Mesendoderm (in vitro differentiated cells): ENCODE data around the gene BEST3.
"Not testable (repeated sequence)": the region's sequence is repeated elsewhere in the genome, so short reads cannot be mapped to it uniquely, and the experiment has no call there.

ENCODE experiments used
- DNase-seq: peaks from one replicate; pipeline ENCODE4 v3.0.0; 2013
- H2AK5ac ChIP-seq: 2 replicates; pipeline ENCODE4 v1.6.1; 2013; ENCODE audit warnings: low read length, inconsistent platforms
- H2BK120ac ChIP-seq: 2 replicates; pipeline ENCODE4 v1.6.1; 2013; ENCODE audit warnings: low read depth, mild to moderate bottlenecking, low read length, moderate library complexity, mixed read lengths
- H2BK15ac ChIP-seq: replicated peaks from 2 replicates; pipeline ENCODE4 v1.6.1; 2013; ENCODE audit warnings: low read depth, mild to moderate bottlenecking, moderate library complexity
- H2BK5ac ChIP-seq: 2 replicates; pipeline ENCODE4 v1.6.1; 2013; ENCODE audit warnings: low read length, inconsistent platforms
- H3K18ac ChIP-seq: 2 replicates; pipeline ENCODE4 v1.6.1; 2013; ENCODE audit warnings: mild to moderate bottlenecking, low read length, mixed read lengths
- H3K23ac ChIP-seq: one replicate; pipeline ENCODE4 v1.6.1; 2013; ENCODE audit warnings: low read length
- H3K27ac ChIP-seq: 2 replicates; pipeline ENCODE4 v1.5.1; 2013; ENCODE audit warnings: low read depth, mild to moderate bottlenecking, inconsistent platforms, low read length, moderate library complexity
- H3K27me3 ChIP-seq: 2 replicates; pipeline ENCODE4 v1.6.1; 2013; ENCODE audit warnings: low read length, control low read depth, mild to moderate bottlenecking, inconsistent platforms; ENCODE audit not compliant: insufficient read depth, poor library complexity
- H3K36me3 ChIP-seq: 2 replicates; pipeline ENCODE4 v1.6.1; 2013; ENCODE audit warnings: low read length, inconsistent platforms; ENCODE audit not compliant: control insufficient read depth, insufficient read depth
- H3K4ac ChIP-seq: one replicate; pipeline ENCODE4 v1.6.1; 2013; ENCODE audit warnings: low read depth, mild to moderate bottlenecking, low read length, moderate library complexity
- H3K4me1 ChIP-seq: 2 replicates; pipeline ENCODE4 v1.6.1; 2013; ENCODE audit warnings: low read depth, low read length, inconsistent platforms; ENCODE audit not compliant: control insufficient read depth
- H3K4me2 ChIP-seq: 2 replicates; pipeline ENCODE4 v1.6.1; 2013; ENCODE audit warnings: low read length
- H3K4me3 ChIP-seq: 2 replicates; pipeline ENCODE4 v1.5.1; 2013; ENCODE audit warnings: mild to moderate bottlenecking, low read length
- H3K56ac ChIP-seq: one replicate; pipeline ENCODE4 v1.6.1; 2013; ENCODE audit warnings: low read length
- H3K79me1 ChIP-seq: 2 replicates; pipeline ENCODE4 v1.6.1; 2013; ENCODE audit warnings: low read length, inconsistent platforms
- H3K79me2 ChIP-seq: 2 replicates; pipeline ENCODE4 v1.6.1; 2013; ENCODE audit warnings: mild to moderate bottlenecking, low read length; ENCODE audit not compliant: control insufficient read depth, insufficient read depth
- H3K9ac ChIP-seq: 2 replicates; pipeline ENCODE4 v1.6.1; 2013; ENCODE audit warnings: low read length, inconsistent platforms
- H4K5ac ChIP-seq: one replicate; pipeline ENCODE4 v1.6.1; 2013; ENCODE audit warnings: low read length
- H4K8ac ChIP-seq: one replicate; pipeline ENCODE4 v1.6.1; 2013; ENCODE audit warnings: low read depth, mild to moderate bottlenecking, control low read depth, low read length, moderate library complexity
- WGBS: extraction: QIAGEN DNeasy Blood & Tissue Kit; methylation state at CpG from one replicate; pipeline ENCODE4 v1.1.7; 2013; ENCODE audit warnings: low lambda C conversion rate, missing lambda C conversion rate; ENCODE audit not compliant: insufficient coverage; ENCODE audit errors: extremely low coverage; 5-methylcytosine and 5-hydroxymethylcytosine counted together

Gene BEST3

DNA sequence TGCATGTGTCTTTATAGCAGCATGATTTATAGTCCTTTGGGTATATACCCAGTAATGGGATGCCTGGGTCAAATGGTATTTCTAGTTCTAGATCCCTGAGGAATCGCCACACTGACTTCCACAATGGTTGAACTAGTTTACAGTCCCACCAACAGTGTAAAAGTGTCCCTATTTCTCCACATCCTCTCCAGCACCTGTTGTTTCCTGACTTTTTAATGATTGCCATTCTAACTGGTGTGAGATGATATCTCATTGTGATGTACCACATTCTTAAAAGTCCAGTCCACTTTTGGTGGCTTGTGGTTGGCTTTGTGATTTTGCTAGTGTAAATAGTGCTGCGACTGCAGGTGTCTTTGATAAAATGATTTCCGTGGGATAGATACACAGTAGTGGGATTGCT lies 94.8 kb downstream of the BEST3 start:
- H4K5ac ChIP-seq, H3K4me1 ChIP-seq, H3K4ac ChIP-seq, H3K18ac ChIP-seq, H3K79me1 ChIP-seq, DNase-seq, H3K23ac ChIP-seq, H3K4me3 ChIP-seq, H3K56ac ChIP-seq, H2AK5ac ChIP-seq, H3K79me2 ChIP-seq, H3K27ac ChIP-seq, H4K8ac ChIP-seq, H2BK120ac ChIP-seq, H3K4me2 ChIP-seq, H2BK5ac ChIP-seq, H3K27me3 ChIP-seq, H2BK15ac ChIP-seq, H3K9ac ChIP-seq: not testable (repeated sequence)
- H3K36me3 ChIP-seq: peaks cover 16% of the 10 kb centered on the region
- no CpG with 5 or more reads among the region's 3 CpGs for WGBS
